HEK293 (cell line): Measurements from ENCODE around the gene ZNF688.

ENCODE experiments used
- BCL11A ChIP-seq: fragments of 450-650 bp; formaldehyde crosslinking; IDR thresholded peaks from 2 replicates; pipeline ENCODE4 v1.5.1; 2016; ENCODE audit warnings: low read depth, missing biosample characterization, missing genetic modification characterization
- GFI1B ChIP-seq: fragments of 450-650 bp; formaldehyde crosslinking; IDR thresholded peaks from 2 replicates; pipeline ENCODE4 v1.5.1; 2016; ENCODE audit warnings: missing biosample characterization, missing genetic modification characterization
- KLF1 ChIP-seq: fragments of 450-650 bp; formaldehyde crosslinking; IDR thresholded peaks from 2 replicates; pipeline ENCODE4 v1.5.1; 2016; ENCODE audit warnings: missing biosample characterization, missing genetic modification characterization
- KLF10 ChIP-seq: fragments of 450-650 bp; IDR thresholded peaks from 2 replicates; pipeline ENCODE4 v1.5.1; 2018; ENCODE audit warnings: missing biosample characterization, mild to moderate bottlenecking, missing genetic modification characterization
- MYNN ChIP-seq: fragments of 450-650 bp; formaldehyde crosslinking; IDR thresholded peaks from 2 replicates; pipeline ENCODE4 v1.5.1; 2016; ENCODE audit warnings: missing biosample characterization, missing genetic modification characterization, borderline replicate concordance
- OVOL3 ChIP-seq: fragments of 450-650 bp; formaldehyde crosslinking; IDR thresholded peaks from 2 replicates; pipeline ENCODE4 v1.5.1; 2016; ENCODE audit warnings: missing biosample characterization, missing genetic modification characterization
- PATZ1 ChIP-seq: fragments of 450-650 bp; formaldehyde crosslinking; IDR thresholded peaks from 2 replicates; pipeline ENCODE4 v1.5.1; 2016; ENCODE audit warnings: missing biosample characterization, missing genetic modification characterization
- REPIN1 ChIP-seq: fragments of 450-650 bp; formaldehyde crosslinking; IDR thresholded peaks from 2 replicates; pipeline ENCODE4 v1.5.1; 2017; ENCODE audit warnings: missing biosample characterization, missing genetic modification characterization, low read depth
- SP7 ChIP-seq: fragments of 450-650 bp; formaldehyde crosslinking; IDR thresholded peaks from 2 replicates; pipeline ENCODE4 v1.5.1; 2016; ENCODE audit warnings: missing biosample characterization, missing genetic modification characterization
- TCF7L2 ChIP-seq: IDR thresholded peaks from 2 replicates; pipeline ENCODE4 v1.6.1; 2011; ENCODE audit warnings: low read depth, mild to moderate bottlenecking, inconsistent platforms, low read length, moderate library complexity, borderline replicate concordance
- ZBTB17 ChIP-seq: fragments of 450-650 bp; formaldehyde crosslinking; IDR thresholded peaks from 2 replicates; pipeline ENCODE4 v1.5.1; 2016; ENCODE audit warnings: missing biosample characterization, missing genetic modification characterization
- ZBTB48 ChIP-seq: fragments of 450-650 bp; formaldehyde crosslinking; IDR thresholded peaks from 2 replicates; pipeline ENCODE4 v1.5.1; 2016; ENCODE audit warnings: missing biosample characterization, missing genetic modification characterization
- ZEB2 ChIP-seq: fragments of 450-650 bp; formaldehyde crosslinking; IDR thresholded peaks from 2 replicates; pipeline ENCODE4 v1.5.1; 2016; ENCODE audit warnings: missing biosample characterization, missing genetic modification characterization
- ZNF10 ChIP-seq: fragments of 450-650 bp; formaldehyde crosslinking; IDR thresholded peaks from 2 replicates; pipeline ENCODE4 v1.5.1; 2017; ENCODE audit warnings: missing biosample characterization, missing genetic modification characterization
- ZNF140 ChIP-seq: fragments of 450-650 bp; formaldehyde crosslinking; IDR thresholded peaks from 2 replicates; pipeline ENCODE4 v1.5.1; 2016; ENCODE audit warnings: missing biosample characterization, missing genetic modification characterization
- ZNF175 ChIP-seq: fragments of 450-650 bp; formaldehyde crosslinking; IDR thresholded peaks from 2 replicates; pipeline ENCODE4 v1.5.1; 2016; ENCODE audit warnings: missing biosample characterization, missing genetic modification characterization
- ZNF19 ChIP-seq: fragments of 450-650 bp; formaldehyde crosslinking; IDR thresholded peaks from 2 replicates; pipeline ENCODE4; 2016; ENCODE audit warnings: missing biosample characterization, missing genetic modification characterization, low read depth
- ZNF239 ChIP-seq: fragments of 450-650 bp; formaldehyde crosslinking; IDR thresholded peaks from 2 replicates; pipeline ENCODE4 v1.5.1; 2016; ENCODE audit warnings: missing biosample characterization, missing genetic modification characterization
- ZNF292 ChIP-seq: fragments of 450-650 bp; formaldehyde crosslinking; IDR thresholded peaks from 2 replicates; pipeline ENCODE4 v1.5.1; 2016; ENCODE audit warnings: low read depth, missing biosample characterization, missing genetic modification characterization, borderline replicate concordance
- ZNF324 ChIP-seq: fragments of 450-650 bp; formaldehyde crosslinking; IDR thresholded peaks from 2 replicates; pipeline ENCODE4 v1.5.1; 2016; ENCODE audit warnings: missing biosample characterization, missing genetic modification characterization
- ZNF335 ChIP-seq: fragments of 450-650 bp; formaldehyde crosslinking; conservative IDR thresholded peaks from 2 replicates; pipeline ENCODE4 v1.5.1; 2016; ENCODE audit warnings: missing biosample characterization, missing genetic modification characterization
- ZNF510 ChIP-seq: fragments of 450-650 bp; formaldehyde crosslinking; IDR thresholded peaks from 2 replicates; pipeline ENCODE4 v1.5.1; 2018; ENCODE audit warnings: mild to moderate bottlenecking, missing genetic modification characterization, missing biosample characterization; ENCODE audit not compliant: insufficient replicate concordance
- ZNF514 ChIP-seq: fragments of 450-650 bp; formaldehyde crosslinking; IDR thresholded peaks from 2 replicates; pipeline ENCODE4 v1.5.1; 2016; ENCODE audit warnings: missing biosample characterization, missing genetic modification characterization
- ZNF521 ChIP-seq: fragments of 450-650 bp; formaldehyde crosslinking; IDR thresholded peaks from 2 replicates; pipeline ENCODE4 v1.5.1; 2017; ENCODE audit warnings: missing biosample characterization, mild to moderate bottlenecking, missing genetic modification characterization
- ZNF530 ChIP-seq: fragments of 450-650 bp; formaldehyde crosslinking; IDR thresholded peaks from 2 replicates; pipeline ENCODE4 v1.5.1; 2016; ENCODE audit warnings: low read depth, missing biosample characterization, missing genetic modification characterization
- ZNF645 ChIP-seq: fragments of 450-650 bp; formaldehyde crosslinking; IDR thresholded peaks from 2 replicates; pipeline ENCODE4; 2016; ENCODE audit warnings: missing biosample characterization, missing genetic modification characterization
- ZNF830 ChIP-seq: fragments of 450-650 bp; IDR thresholded peaks from 2 replicates; pipeline ENCODE4 v1.5.0; 2018; ENCODE audit warnings: missing biosample characterization, missing genetic modification characterization, low read depth, mild to moderate bottlenecking, moderate library complexity
- ZNF843 ChIP-seq: fragments of 450-650 bp; formaldehyde crosslinking; IDR thresholded peaks from 2 replicates; pipeline ENCODE4 v1.5.1; 2016; ENCODE audit warnings: missing biosample characterization, missing genetic modification characterization
- ZXDB ChIP-seq: fragments of 450-650 bp; formaldehyde crosslinking; IDR thresholded peaks from 2 replicates; pipeline ENCODE4 v1.5.1; 2016; ENCODE audit warnings: missing biosample characterization, missing genetic modification characterization
- TF ChIP-seq, protein P1 (sequence below): fragments of 450-650 bp; formaldehyde crosslinking; conservative IDR thresholded peaks from 2 replicates; pipeline ENCODE4 v1.5.1; 2016; ENCODE audit warnings: low read depth, missing biosample characterization, missing genetic modification characterization
- TF ChIP-seq, protein P2 (sequence below): fragments of 450-650 bp; formaldehyde crosslinking; IDR thresholded peaks from 2 replicates; pipeline ENCODE4 v1.5.1; 2016; ENCODE audit warnings: missing biosample characterization, missing genetic modification characterization, low read depth

Gene ZNF688

GRCh38 chr16:30534368-30535105, 37.0 kb downstream of the ZNF688 start, which contains the start of gene ZNF747 (continued):
- peak; percentile 60 for TF ChIP-seq ZNF843
- TF ChIP-seq OVOL3 (tag by site-specific recombination): peak; percentile 88
- TF ChIP-seq ZNF645: no peak; the same call in 1 of the 2 replicates
- peak; percentile 38; the same call in 1 of the 2 replicates for TF ChIP-seq TCF7L2
- TF ChIP-seq ZXDB: peak; percentile 99
- TF ChIP-seq ZBTB48 (tag by site-specific recombination): peak; percentile 56
- TF ChIP-seq ZNF830 (tag by site-specific recombination): no peak
- TF ChIP-seq, protein P1, sequence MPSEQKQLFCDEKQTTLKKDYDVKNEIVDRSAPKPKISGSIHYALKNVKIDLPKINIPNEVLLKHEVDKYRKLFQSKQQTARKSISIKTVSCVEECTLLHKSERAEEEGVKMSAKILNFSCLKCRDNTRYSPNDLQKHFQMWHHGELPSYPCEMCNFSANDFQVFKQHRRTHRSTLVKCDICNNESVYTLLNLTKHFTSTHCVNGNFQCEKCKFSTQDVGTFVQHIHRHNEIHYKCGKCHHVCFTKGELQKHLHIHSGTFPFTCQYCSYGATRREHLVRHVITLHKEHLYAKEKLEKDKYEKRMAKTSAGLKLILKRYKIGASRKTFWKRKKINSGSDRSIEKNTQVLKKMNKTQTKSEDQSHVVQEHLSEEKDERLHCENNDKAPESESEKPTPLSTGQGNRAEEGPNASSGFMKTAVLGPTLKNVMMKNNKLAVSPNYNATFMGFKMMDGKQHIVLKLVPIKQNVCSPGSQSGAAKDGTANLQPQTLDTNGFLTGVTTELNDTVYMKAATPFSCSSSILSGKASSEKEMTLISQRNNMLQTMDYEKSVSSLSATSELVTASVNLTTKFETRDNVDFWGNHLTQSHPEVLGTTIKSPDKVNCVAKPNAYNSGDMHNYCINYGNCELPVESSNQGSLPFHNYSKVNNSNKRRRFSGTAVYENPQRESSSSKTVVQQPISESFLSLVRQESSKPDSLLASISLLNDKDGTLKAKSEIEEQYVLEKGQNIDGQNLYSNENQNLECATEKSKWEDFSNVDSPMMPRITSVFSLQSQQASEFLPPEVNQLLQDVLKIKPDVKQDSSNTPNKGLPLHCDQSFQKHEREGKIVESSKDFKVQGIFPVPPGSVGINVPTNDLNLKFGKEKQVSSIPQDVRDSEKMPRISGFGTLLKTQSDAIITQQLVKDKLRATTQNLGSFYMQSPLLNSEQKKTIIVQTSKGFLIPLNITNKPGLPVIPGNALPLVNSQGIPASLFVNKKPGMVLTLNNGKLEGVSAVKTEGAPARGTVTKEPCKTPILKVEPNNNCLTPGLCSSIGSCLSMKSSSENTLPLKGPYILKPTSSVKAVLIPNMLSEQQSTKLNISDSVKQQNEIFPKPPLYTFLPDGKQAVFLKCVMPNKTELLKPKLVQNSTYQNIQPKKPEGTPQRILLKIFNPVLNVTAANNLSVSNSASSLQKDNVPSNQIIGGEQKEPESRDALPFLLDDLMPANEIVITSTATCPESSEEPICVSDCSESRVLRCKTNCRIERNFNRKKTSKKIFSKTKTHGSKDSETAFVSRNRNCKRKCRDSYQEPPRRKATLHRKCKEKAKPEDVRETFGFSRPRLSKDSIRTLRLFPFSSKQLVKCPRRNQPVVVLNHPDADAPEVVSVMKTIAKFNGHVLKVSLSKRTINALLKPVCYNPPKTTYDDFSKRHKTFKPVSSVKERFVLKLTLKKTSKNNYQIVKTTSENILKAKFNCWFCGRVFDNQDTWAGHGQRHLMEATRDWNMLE (tag by site-specific recombination): peak; percentile 67; the same call in 1 of the 2 replicates
- TF ChIP-seq GFI1B: no peak
- TF ChIP-seq PATZ1: peak; percentile 99
- 0 out of 2 replicates have a peak, but pooled peaks have one; percentile 45 for TF ChIP-seq ZNF239 (tag by site-specific recombination)
- TF ChIP-seq ZNF530 (tag by site-specific recombination): no peak
- TF ChIP-seq ZNF140 (tag by site-specific recombination): no peak
- TF ChIP-seq ZNF19 (tag by site-specific recombination): no peak
- TF ChIP-seq BCL11A: peak; percentile 71
- TF ChIP-seq ZNF335 (tag by site-specific recombination): peak; percentile 98
- no peak for TF ChIP-seq ZNF510
- TF ChIP-seq ZNF292 (tag by site-specific recombination): no peak
- TF ChIP-seq SP7 (tag by site-specific recombination): peak; percentile 72; the same call in 1 of the 2 replicates
- peak; percentile 65; the same call in 1 of the 2 replicates for TF ChIP-seq ZNF324 (tag by site-specific recombination)
- no peak for TF ChIP-seq ZNF175 (tag by site-specific recombination)
- 0 out of 2 replicates have a peak, but pooled peaks have one; percentile 37 for TF ChIP-seq ZNF10
- peak; percentile 95 for TF ChIP-seq ZEB2 (tag by site-specific recombination)
- TF ChIP-seq ZNF514 (tag by site-specific recombination): no peak
- peak; percentile 83 for TF ChIP-seq KLF10 (tag by site-specific recombination)
- TF ChIP-seq MYNN (tag by site-specific recombination): no peak
- peak; percentile 100 for TF ChIP-seq ZBTB17 (tag by site-specific recombination)
- TF ChIP-seq, protein P2, sequence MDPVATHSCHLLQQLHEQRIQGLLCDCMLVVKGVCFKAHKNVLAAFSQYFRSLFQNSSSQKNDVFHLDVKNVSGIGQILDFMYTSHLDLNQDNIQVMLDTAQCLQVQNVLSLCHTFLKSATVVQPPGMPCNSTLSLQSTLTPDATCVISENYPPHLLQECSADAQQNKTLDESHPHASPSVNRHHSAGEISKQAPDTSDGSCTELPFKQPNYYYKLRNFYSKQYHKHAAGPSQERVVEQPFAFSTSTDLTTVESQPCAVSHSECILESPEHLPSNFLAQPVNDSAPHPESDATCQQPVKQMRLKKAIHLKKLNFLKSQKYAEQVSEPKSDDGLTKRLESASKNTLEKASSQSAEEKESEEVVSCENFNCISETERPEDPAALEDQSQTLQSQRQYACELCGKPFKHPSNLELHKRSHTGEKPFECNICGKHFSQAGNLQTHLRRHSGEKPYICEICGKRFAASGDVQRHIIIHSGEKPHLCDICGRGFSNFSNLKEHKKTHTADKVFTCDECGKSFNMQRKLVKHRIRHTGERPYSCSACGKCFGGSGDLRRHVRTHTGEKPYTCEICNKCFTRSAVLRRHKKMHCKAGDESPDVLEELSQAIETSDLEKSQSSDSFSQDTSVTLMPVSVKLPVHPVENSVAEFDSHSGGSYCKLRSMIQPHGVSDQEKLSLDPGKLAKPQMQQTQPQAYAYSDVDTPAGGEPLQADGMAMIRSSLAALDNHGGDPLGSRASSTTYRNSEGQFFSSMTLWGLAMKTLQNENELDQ (tag by site-specific recombination): no peak
- TF ChIP-seq ZNF521 (tag by site-specific recombination): no peak
- no peak for TF ChIP-seq REPIN1 (tag by site-specific recombination)
- TF ChIP-seq KLF1 (tag by site-specific recombination): peak; percentile 73
